H1 (cell line): Measurements from ENCODE around the gene ITGB4. TPM values are rescaled to one million over a fixed set of nuclear protein-coding genes. Genes with fewer than 3 reads are reported as not detected.

Source experiments
- CTCF ChIA-PET: fragments of 300-600 bp; sonication (Branson Sonifier 250); formaldehyde crosslinking; loops from one replicate; lab custom pipeline; 2021; ENCODE audit not compliant: partially characterized antibody; lab: Charles Lee
- POLR2A ChIA-PET: fragments of 300-600 bp; sonication (Branson Sonifier 250); formaldehyde crosslinking; loops from one replicate; lab custom pipeline; 2021; ENCODE audit warnings: inconsistent platforms; ENCODE audit not compliant: partially characterized antibody; lab: Charles Lee
- DNase-seq, 2 experiments: peaks; one replicate each; pipeline versions ENCODE4 v3.0.0 to v3.0.0-alpha.2; 2010 to 2022; ENCODE audit warnings: low spot score in 2 of 2, low read depth in 1 of 2, mixed read lengths in 1 of 2
- FAIRE-seq: peaks from 2 replicates; lab custom pipeline; 2011; peaks lifted over from hg19 to GRCh38; lab: Jason Lieb, UNC
- H2AFZ ChIP-seq: 2 replicates; pipeline ENCODE4 v1.8.1; 2012; ENCODE audit warnings: low read length, inconsistent platforms
- H2AK5ac ChIP-seq: 2 replicates; pipeline ENCODE4 v1.6.1; 2013; ENCODE audit warnings: low read depth, low read length
- H2BK120ac ChIP-seq: replicated peaks from 2 replicates; pipeline ENCODE3; 2013; ENCODE audit warnings: low read depth, low read length, inconsistent platforms
- H2BK12ac ChIP-seq: 2 replicates; pipeline ENCODE4 v1.6.1; 2013; ENCODE audit warnings: low read depth, low read length
- H2BK15ac ChIP-seq: 2 replicates; pipeline ENCODE4 v1.6.1; 2013; ENCODE audit warnings: low read length
- H2BK20ac ChIP-seq: 2 replicates; pipeline ENCODE4 v1.6.1; 2013; ENCODE audit warnings: low read length
- H2BK5ac ChIP-seq: 2 replicates; pipeline ENCODE4 v1.6.1; 2013; ENCODE audit warnings: low read depth, low read length
- H3K14ac ChIP-seq: 2 replicates; pipeline ENCODE4 v1.6.1; 2013; ENCODE audit warnings: inconsistent platforms; ENCODE audit not compliant: insufficient read length
- H3K18ac ChIP-seq: 2 replicates; pipeline ENCODE4 v1.6.1; 2013; ENCODE audit warnings: low read length; ENCODE audit errors: extremely low read depth
- H3K23ac ChIP-seq: 2 replicates; pipeline ENCODE4 v1.6.1; 2013; ENCODE audit warnings: inconsistent platforms; ENCODE audit not compliant: insufficient read length
- H3K23me2 ChIP-seq: 2 replicates; pipeline ENCODE4 v1.6.1; 2013; ENCODE audit warnings: low read depth, low read length
- H3K27ac ChIP-seq: 2 replicates; pipeline ENCODE4 v1.6.1; 2011; ENCODE audit warnings: low read depth, low read length, inconsistent platforms
- H3K27me3 ChIP-seq, 4 experiments: replicated peaks in 1 of 4; 1 replicate in 1 of 4; 2 replicates in 3 of 4; pipeline versions ENCODE4 v1.6.1 to v1.8.1; 2011 to 2013; ENCODE audit warnings: low read length in 3 of 4, mild to moderate bottlenecking in 3 of 4, inconsistent platforms in 2 of 4, mixed read lengths in 2 of 4, moderate library complexity in 1 of 4; ENCODE audit not compliant: control insufficient read depth in 3 of 4, insufficient read depth in 3 of 4; ENCODE audit errors: extremely low read depth in 1 of 4
- H3K36me3 ChIP-seq, 4 experiments: 2 replicates each; pipeline versions ENCODE4 v1.6.1 to v1.8.1; 2011 to 2013; ENCODE audit warnings: mild to moderate bottlenecking in 4 of 4, low read length in 3 of 4, moderate library complexity in 2 of 4, control low read depth in 1 of 4, inconsistent platforms in 1 of 4; ENCODE audit not compliant: insufficient read depth in 4 of 4, control insufficient read depth in 2 of 4
- H3K4ac ChIP-seq: replicated peaks from 2 replicates; pipeline ENCODE3; 2013; ENCODE audit warnings: low read length, low read depth, mixed read lengths, inconsistent platforms; ENCODE audit not compliant: insufficient read length
- H3K4me1 ChIP-seq, 4 experiments: replicated peaks in 1 of 4; 1 replicate in 1 of 4; 2 replicates in 3 of 4; pipeline versions ENCODE4 v1.6.1 to v1.8.1; 2011 to 2013; ENCODE audit warnings: low read length in 3 of 4, inconsistent platforms in 2 of 4, mixed read lengths in 1 of 4; ENCODE audit not compliant: insufficient read depth in 4 of 4, control insufficient read depth in 3 of 4
- H3K4me2 ChIP-seq, 2 experiments: 2 replicates each; pipeline versions ENCODE4 v1.6.1 to v1.8.1; 2011 to 2013; ENCODE audit warnings: low read depth in 2 of 2, low read length in 2 of 2, control low read depth in 1 of 2, inconsistent platforms in 1 of 2, mild to moderate bottlenecking in 1 of 2; ENCODE audit not compliant: insufficient read depth in 1 of 2
- H3K4me3 ChIP-seq, 4 experiments: fragments of 200-600, 300-600 bp in 1 of 4; sonication (generic), shearing (Covaris generic), sonication (Bioruptor Twin) in 1 of 4; 2 replicates each; pipeline versions ENCODE4 v1.5.1 to v1.8.1; 2011 to 2016; ENCODE audit warnings: low read length in 4 of 4, low read depth in 3 of 4, control low read depth in 2 of 4, inconsistent platforms in 2 of 4, mild to moderate bottlenecking in 2 of 4, mixed read lengths in 1 of 4, moderate library complexity in 1 of 4; ENCODE audit not compliant: insufficient read depth in 2 of 4; ENCODE audit errors: extremely low read depth in 1 of 4
- H3K56ac ChIP-seq: replicated peaks from 2 replicates; pipeline ENCODE3; 2013; ENCODE audit warnings: low read depth, mild to moderate bottlenecking, mixed read lengths, low read length, inconsistent platforms; ENCODE audit not compliant: insufficient read length
- H3K79me1 ChIP-seq: 2 replicates; pipeline ENCODE4 v1.6.1; 2013; ENCODE audit warnings: low read depth, low read length, control low read depth
- H3K79me2 ChIP-seq, 2 experiments: 2 replicates each; pipeline versions ENCODE4 v1.6.1 to v1.8.1; 2012 to 2013; ENCODE audit warnings: low read length in 2 of 2, mild to moderate bottlenecking in 2 of 2, inconsistent platforms in 1 of 2; ENCODE audit not compliant: insufficient read depth in 2 of 2, control insufficient read depth in 1 of 2
- H3K9ac ChIP-seq, 4 experiments: replicated peaks in 1 of 4; 1 replicate in 1 of 4; 2 replicates in 3 of 4; pipeline versions ENCODE4 v1.6.1 to v1.8.1; 2011 to 2013; ENCODE audit warnings: low read depth in 3 of 4, low read length in 3 of 4, control low read depth in 2 of 4, mild to moderate bottlenecking in 2 of 4, moderate library complexity in 2 of 4, inconsistent platforms in 1 of 4; ENCODE audit errors: extremely low read depth in 1 of 4
- H3K9me3 ChIP-seq, 2 experiments: 2 replicates each; pipeline versions ENCODE4 v1.6.1 to v1.8.1; 2012 to 2013; ENCODE audit warnings: mild to moderate bottlenecking in 2 of 2, moderate library complexity in 2 of 2, control low read depth in 1 of 2, inconsistent platforms in 1 of 2, low read depth in 1 of 2, low read length in 1 of 2, mixed read lengths in 1 of 2; ENCODE audit not compliant: insufficient read depth in 2 of 2
- H4K20me1 ChIP-seq, 2 experiments: replicated peaks in 1 of 2; 2 replicates each; pipeline versions ENCODE3 to v1.8.1; 2011 to 2013; ENCODE audit warnings: inconsistent platforms in 2 of 2, low read length in 2 of 2, mild to moderate bottlenecking in 1 of 2; ENCODE audit not compliant: insufficient read depth in 2 of 2, control insufficient read depth in 1 of 2
- H4K5ac ChIP-seq: 2 replicates; pipeline ENCODE4 v1.6.1; 2013; ENCODE audit warnings: low read length, low read depth, mixed read lengths, inconsistent platforms; ENCODE audit not compliant: insufficient read length
- H4K8ac ChIP-seq: 2 replicates; pipeline ENCODE4 v1.8.0; 2013; ENCODE audit warnings: mild to moderate bottlenecking, moderate library complexity, low read length, inconsistent platforms; ENCODE audit not compliant: insufficient read depth; ENCODE audit errors: extremely low read depth
- H4K91ac ChIP-seq: replicated peaks from 2 replicates; pipeline ENCODE3; 2013; ENCODE audit warnings: low read length, mixed read lengths, inconsistent platforms; ENCODE audit not compliant: insufficient read length
- CEBPB ChIP-seq: IDR thresholded peaks from 2 replicates; pipeline ENCODE4 v1.6.1; 2012; ENCODE audit warnings: low read depth, low read length
- EZH2 ChIP-seq: fragments of 200-600 bp; sonication (generic); IDR thresholded peaks from 2 replicates; pipeline ENCODE4 v1.7.1; 2012; ENCODE audit warnings: low read depth, mild to moderate bottlenecking, moderate library complexity, low read length, inconsistent platforms; ENCODE audit not compliant: severe bottlenecking
- KDM1A ChIP-seq: fragments of 200-600, 300-600 bp; sonication (generic); IDR thresholded peaks from 2 replicates; pipeline ENCODE4 v1.7.1; 2016; ENCODE audit warnings: mild to moderate bottlenecking, low read length, borderline replicate concordance
- KDM4A ChIP-seq: IDR thresholded peaks from one replicate; pipeline ENCODE4 v1.7.1; 2012; ENCODE audit warnings: low read depth, mild to moderate bottlenecking, moderate library complexity, low read length, inconsistent platforms; ENCODE audit not compliant: severe bottlenecking
- MAX ChIP-seq: IDR thresholded peaks from 2 replicates; pipeline ENCODE4 v1.6.1; 2012; ENCODE audit warnings: inconsistent platforms
- RBBP5 ChIP-seq: IDR thresholded peaks from 2 replicates; pipeline ENCODE4 v1.7.1; 2012; ENCODE audit warnings: low read depth, mild to moderate bottlenecking, inconsistent platforms, low read length, moderate library complexity, borderline replicate concordance
- RXRA ChIP-seq: IDR thresholded peaks from 2 replicates; pipeline ENCODE4 v1.6.1; 2011; ENCODE audit warnings: low read depth, mild to moderate bottlenecking, low read length, moderate library complexity; ENCODE audit not compliant: insufficient read depth
- TAF1 ChIP-seq: IDR thresholded peaks from 2 replicates; pipeline ENCODE4 v1.6.1; 2011; ENCODE audit warnings: mild to moderate bottlenecking, low read depth, low read length
- TBP ChIP-seq: IDR thresholded peaks from 2 replicates; pipeline ENCODE4 v1.6.1; 2011; ENCODE audit warnings: low read depth, low read length, improper control_type of control experiment
- ZNF274 ChIP-seq: IDR thresholded peaks from 2 replicates; pipeline ENCODE4 v1.7.0; 2012; ENCODE audit warnings: low read length, borderline replicate concordance; ENCODE audit errors: extremely low read depth
- WGBS, 2 experiments: shearing (Covaris generic) in 1 of 2; methylation state at CpG; one replicate each; pipeline versions ENCODE4 v1.1.6 to v1.1.7; 2013 to 2015; ENCODE audit warnings: low lambda C conversion rate in 2 of 2, mixed read lengths in 2 of 2, inconsistent platforms in 1 of 2, low coverage in 1 of 2, missing lambda C conversion rate in 1 of 2; ENCODE audit not compliant: insufficient replicate concordance in 2 of 2, insufficient coverage in 1 of 2, insufficient read length in 1 of 2; ENCODE audit errors: extremely low coverage in 1 of 2, missing lambda C conversion rate in 1 of 2; 5-methylcytosine and 5-hydroxymethylcytosine counted together
- polyA plus RNA-seq, 7 experiments: library from polyadenylated mRNA; depleted of rRNA in 3 of 7; stranded (reverse) in 5 of 7; unstranded in 2 of 7; fragments of >200 nt in 5 of 7; fragments of 200-250 nt in 2 of 7; gene quantifications; 1 replicate in 5 of 7; 2 replicates in 1 of 7; 4 replicates in 1 of 7; pipeline versions ENCODE4 v1.2.1 to v1.2.3, GENCODE V29; 2011 to 2013; ENCODE audit warnings: missing spikeins in 2 of 7, mixed read lengths in 2 of 7
- total RNA-seq: library from RNA; stranded (reverse); fragmentation: NEBNext Ultra II Directional; extraction: Animal tissue kit (Norgen Biotek cat#: 25700); gene quantifications from 2 replicates; pipeline ENCODE4 v1.2.1, GENCODE V29; 2021

ITGB4 gene
- total and polyA plus RNA-seq, 2 of the 8 experiments (the other 6 are each of a cell fraction or from before 2014, with no cell fraction given) = 5.2 to 5.6 TPM

- no peak overlapping the region for H3K23ac ChIP-seq
- no peak overlapping the region for H2AFZ ChIP-seq
- no peak overlapping the region for H4K91ac ChIP-seq
- H3K4me2 ChIP-seq = no peak overlapping the region
- no peak overlapping the region for H2BK120ac ChIP-seq
- ChIA-PET POLR2A (interaction anchor here (0.6 to 6.6 kb wide), 7 partner anchors 10 to 21 kb away, joined by 3 to 52 read pairs (median 4); partner anchors contain the start of gene UNK), CTCF (interaction anchor here (0.6 to 3.8 kb wide), 12 partner anchors 9 to 150 kb away, joined by 3 to 18 read pairs (median 4); partner anchors contain the start of gene GALK1)
- no peak overlapping the region for H3K56ac ChIP-seq
- no peak overlapping the region for H2BK15ac ChIP-seq
- WGBS, 2 experiments = 94% methylated on average over 8 of the region's 8 CpGs; no CpG with 5 or more reads in 1 of the 2 experiments
- peaks cover 0 to 53% of the 10 kb centered on the region in 2 experiments; a peak in 2 of 4 replicates for H3K79me2 ChIP-seq
- H3K23me2 ChIP-seq = no peaks in the 10 kb centered on the region
- peaks cover 2 to 24% of the 10 kb centered on the region in 2 experiments for H4K20me1 ChIP-seq
- H2BK5ac ChIP-seq = no peak overlapping the region
- H3K4me3 ChIP-seq = no peak overlapping the region
- no peak overlapping the region for H3K18ac ChIP-seq
- no peaks in the 10 kb centered on the region for H3K27me3 ChIP-seq
- H3K14ac ChIP-seq = no peak overlapping the region
- H4K5ac ChIP-seq = no peak overlapping the region
- peaks cover 4 to 32% (median 20%) of the 10 kb centered on the region in 4 experiments; a peak in 7 of 8 replicates for H3K36me3 ChIP-seq
- no peaks in the 10 kb centered on the region for H3K4me1 ChIP-seq
- peaks cover 8% of the 10 kb centered on the region for H3K79me1 ChIP-seq
- no peak overlapping the region for H2AK5ac ChIP-seq
- no peak overlapping the region for H3K9ac ChIP-seq
- FAIRE-seq (no peak), DNase-seq (no peak)
- no peak overlapping the region for H2BK20ac ChIP-seq
- no peaks in the 10 kb centered on the region for H3K9me3 ChIP-seq
- no peak overlapping the region for H4K8ac ChIP-seq
- H3K4ac ChIP-seq = no peak overlapping the region
- no peak overlapping the region for H3K27ac ChIP-seq
- no peak overlapping the region for H2BK12ac ChIP-seq
- no peak for TF ChIP-seq TAF1
- no peak for TF ChIP-seq KDM1A
- no peak for TF ChIP-seq TBP
- TF ChIP-seq EZH2 = no peak
- no peak for TF ChIP-seq RBBP5
- TF ChIP-seq ZNF274 = no peak
- TF ChIP-seq MAX = no peak
- no peak for TF ChIP-seq RXRA
- TF ChIP-seq KDM4A = no peak
- no peak for TF ChIP-seq CEBPB
Measured at GRCh38 chr17:75795820-75796607, 74.8 kb downstream of the ITGB4 start.
